Measurements from ENCODE around the gene INHBC.

The INHBC gene

DNA sequence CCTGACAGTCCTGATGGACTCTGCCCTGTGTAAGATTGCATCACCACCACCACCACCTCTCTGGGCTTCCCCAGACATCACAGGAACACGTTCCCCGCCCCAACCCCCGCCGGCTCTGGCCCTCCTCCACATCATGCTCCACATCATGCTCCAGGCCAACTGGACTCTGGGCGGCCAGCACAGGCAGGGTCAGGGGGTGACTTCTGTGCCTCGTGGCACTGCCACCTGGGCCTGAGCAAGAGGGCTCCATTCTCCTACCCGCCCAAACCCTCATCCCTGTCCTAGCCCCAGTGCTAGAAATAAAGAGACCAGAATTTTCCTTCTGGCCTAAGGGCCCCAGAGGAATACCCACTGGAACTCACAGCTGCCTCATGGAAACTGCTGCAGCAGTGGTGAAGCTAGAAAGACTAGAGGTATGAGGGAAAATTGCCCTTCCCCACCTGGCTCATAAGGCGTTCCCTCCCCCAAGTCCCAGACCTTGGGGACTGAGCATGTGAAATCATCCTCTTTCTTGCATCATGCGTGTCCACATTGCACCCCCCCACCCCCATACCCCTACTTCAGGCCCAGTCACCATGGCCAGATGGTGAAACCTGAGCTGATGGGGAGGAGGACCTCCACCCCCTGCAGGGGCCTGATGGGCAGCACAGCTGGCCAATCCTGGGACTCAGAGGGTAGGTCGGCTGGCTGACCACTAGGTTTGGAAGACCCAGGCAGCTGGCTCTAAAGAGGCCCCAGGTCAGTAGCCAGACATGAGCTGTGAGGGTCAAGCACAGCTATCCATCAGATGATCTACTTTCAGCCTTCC is 20.2 kb downstream of the INHBC start, which contains the start of gene INHBE (continued):
- TF ChIP-seq ZNF549 (tag by site-specific recombination; IDR thresholded peaks at IDR 0.05), result no peak
- TF ChIP-seq WT1 (tag by site-specific recombination; IDR thresholded peaks at IDR 0.05), result 0 out of 2 replicates have a peak, but pooled peaks have one; percentile 28
- TF ChIP-seq KLF7 (tag by site-specific recombination; IDR thresholded peaks at IDR 0.05; ENCODE audit: borderline replicate concordance), result 0 out of 2 replicates have a peak, but pooled peaks have one; percentile 39
- TF ChIP-seq, protein P1, sequence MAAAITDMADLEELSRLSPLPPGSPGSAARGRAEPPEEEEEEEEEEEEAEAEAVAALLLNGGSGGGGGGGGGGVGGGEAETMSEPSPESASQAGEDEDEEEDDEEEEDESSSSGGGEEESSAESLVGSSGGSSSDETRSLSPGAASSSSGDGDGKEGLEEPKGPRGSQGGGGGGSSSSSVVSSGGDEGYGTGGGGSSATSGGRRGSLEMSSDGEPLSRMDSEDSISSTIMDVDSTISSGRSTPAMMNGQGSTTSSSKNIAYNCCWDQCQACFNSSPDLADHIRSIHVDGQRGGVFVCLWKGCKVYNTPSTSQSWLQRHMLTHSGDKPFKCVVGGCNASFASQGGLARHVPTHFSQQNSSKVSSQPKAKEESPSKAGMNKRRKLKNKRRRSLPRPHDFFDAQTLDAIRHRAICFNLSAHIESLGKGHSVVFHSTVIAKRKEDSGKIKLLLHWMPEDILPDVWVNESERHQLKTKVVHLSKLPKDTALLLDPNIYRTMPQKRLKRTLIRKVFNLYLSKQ (tag by site-specific recombination; IDR thresholded peaks at IDR 0.05; ENCODE audit: borderline replicate concordance), result no peak
- TF ChIP-seq ZNF558 (tag by site-specific recombination; IDR thresholded peaks at IDR 0.05), result no peak
- TF ChIP-seq, protein P2, sequence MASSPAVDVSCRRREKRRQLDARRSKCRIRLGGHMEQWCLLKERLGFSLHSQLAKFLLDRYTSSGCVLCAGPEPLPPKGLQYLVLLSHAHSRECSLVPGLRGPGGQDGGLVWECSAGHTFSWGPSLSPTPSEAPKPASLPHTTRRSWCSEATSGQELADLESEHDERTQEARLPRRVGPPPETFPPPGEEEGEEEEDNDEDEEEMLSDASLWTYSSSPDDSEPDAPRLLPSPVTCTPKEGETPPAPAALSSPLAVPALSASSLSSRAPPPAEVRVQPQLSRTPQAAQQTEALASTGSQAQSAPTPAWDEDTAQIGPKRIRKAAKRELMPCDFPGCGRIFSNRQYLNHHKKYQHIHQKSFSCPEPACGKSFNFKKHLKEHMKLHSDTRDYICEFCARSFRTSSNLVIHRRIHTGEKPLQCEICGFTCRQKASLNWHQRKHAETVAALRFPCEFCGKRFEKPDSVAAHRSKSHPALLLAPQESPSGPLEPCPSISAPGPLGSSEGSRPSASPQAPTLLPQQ (tag by site-specific recombination; IDR thresholded peaks at IDR 0.05), result peak; percentile 75
- TF ChIP-seq ZNF777 (tag by site-specific recombination; IDR thresholded peaks at IDR 0.05; ENCODE audit: borderline replicate concordance), result no peak
- TF ChIP-seq, protein P3, sequence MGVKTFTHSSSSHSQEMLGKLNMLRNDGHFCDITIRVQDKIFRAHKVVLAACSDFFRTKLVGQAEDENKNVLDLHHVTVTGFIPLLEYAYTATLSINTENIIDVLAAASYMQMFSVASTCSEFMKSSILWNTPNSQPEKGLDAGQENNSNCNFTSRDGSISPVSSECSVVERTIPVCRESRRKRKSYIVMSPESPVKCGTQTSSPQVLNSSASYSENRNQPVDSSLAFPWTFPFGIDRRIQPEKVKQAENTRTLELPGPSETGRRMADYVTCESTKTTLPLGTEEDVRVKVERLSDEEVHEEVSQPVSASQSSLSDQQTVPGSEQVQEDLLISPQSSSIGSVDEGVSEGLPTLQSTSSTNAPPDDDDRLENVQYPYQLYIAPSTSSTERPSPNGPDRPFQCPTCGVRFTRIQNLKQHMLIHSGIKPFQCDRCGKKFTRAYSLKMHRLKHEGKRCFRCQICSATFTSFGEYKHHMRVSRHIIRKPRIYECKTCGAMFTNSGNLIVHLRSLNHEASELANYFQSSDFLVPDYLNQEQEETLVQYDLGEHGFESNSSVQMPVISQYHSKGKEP (tag by site-specific recombination; IDR thresholded peaks at IDR 0.05), result peak; percentile 82
- TF ChIP-seq ZNF146 (tag by site-specific recombination; IDR thresholded peaks at IDR 0.05), result no peak
- TF ChIP-seq, protein P4, sequence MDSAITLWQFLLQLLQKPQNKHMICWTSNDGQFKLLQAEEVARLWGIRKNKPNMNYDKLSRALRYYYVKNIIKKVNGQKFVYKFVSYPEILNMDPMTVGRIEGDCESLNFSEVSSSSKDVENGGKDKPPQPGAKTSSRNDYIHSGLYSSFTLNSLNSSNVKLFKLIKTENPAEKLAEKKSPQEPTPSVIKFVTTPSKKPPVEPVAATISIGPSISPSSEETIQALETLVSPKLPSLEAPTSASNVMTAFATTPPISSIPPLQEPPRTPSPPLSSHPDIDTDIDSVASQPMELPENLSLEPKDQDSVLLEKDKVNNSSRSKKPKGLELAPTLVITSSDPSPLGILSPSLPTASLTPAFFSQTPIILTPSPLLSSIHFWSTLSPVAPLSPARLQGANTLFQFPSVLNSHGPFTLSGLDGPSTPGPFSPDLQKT (IDR thresholded peaks at IDR 0.05; ENCODE audit: borderline replicate concordance, low read depth, low read length), result no peak

DNA sequence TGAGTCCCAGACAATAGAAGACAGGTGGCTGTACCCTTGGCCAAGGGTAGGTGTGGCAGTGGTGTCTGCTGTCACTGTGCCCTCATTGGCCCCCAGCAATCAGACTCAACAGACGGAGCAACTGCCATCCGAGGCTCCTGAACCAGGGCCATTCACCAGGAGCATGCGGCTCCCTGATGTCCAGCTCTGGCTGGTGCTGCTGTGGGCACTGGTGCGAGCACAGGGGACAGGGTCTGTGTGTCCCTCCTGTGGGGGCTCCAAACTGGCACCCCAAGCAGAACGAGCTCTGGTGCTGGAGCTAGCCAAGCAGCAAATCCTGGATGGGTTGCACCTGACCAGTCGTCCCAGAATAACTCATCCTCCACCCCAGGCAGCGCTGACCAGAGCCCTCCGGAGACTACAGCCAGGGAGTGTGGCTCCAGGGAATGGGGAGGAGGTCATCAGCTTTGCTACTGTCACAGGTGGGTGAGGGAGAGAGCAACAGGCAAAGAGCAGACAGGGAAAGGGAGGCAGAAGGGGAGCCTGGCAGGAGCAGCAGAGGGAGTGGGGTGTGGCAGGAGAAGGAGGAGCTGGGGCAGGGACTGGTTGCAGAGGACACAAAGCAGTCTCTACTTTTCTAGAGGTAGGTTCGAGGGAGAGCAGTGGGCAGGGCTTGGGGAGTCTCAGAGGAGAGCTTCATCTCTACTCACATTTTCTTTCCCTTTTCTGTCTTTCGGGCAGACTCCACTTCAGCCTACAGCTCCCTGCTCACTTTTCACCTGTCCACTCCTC is 21.0 kb downstream of the INHBC start:
- Histone ChIP-seq H3K27ac (ENCODE audit: extremely low read depth, low read depth, low read length) (peak overlapping the region; percentile 49; the same call in 1 of the 2 replicates), H3K9me3 (ENCODE audit: control insufficient read depth, insufficient read depth, low read depth, low read length) (no peaks in the 10 kb centered on the region), H3K4me1 (ENCODE audit: control insufficient read depth, insufficient read depth, low read length) (peaks cover 10% of the 10 kb centered on the region), H3K36me3 (ENCODE audit: control insufficient read depth in 2 of 2, insufficient read depth in 1 of 2, low read length in 2 of 2) (no peaks in the 10 kb centered on the region), H3K4me3 (ENCODE audit: low read depth, low read length) (no peak overlapping the region)
- CTCF ChIA-PET, result interaction anchor here (0.6 to 9.7 kb wide), 35 partner anchors 9 to 304 kb away, joined by 3 to 219 read pairs (median 5); partner anchors contain the start of genes INHBC, NXPH4 and SHMT2
- POLR2A ChIA-PET, result interaction anchor here (0.5 to 1.4 kb wide), 11 partner anchors 13 to 226 kb away, joined by 3 to 10 read pairs (median 4); partner anchors contain the start of gene SHMT2
- no peak for TF ChIP-seq ZNF155 (tag by site-specific recombination; IDR thresholded peaks at IDR 0.05)
- TF ChIP-seq, protein P5, sequence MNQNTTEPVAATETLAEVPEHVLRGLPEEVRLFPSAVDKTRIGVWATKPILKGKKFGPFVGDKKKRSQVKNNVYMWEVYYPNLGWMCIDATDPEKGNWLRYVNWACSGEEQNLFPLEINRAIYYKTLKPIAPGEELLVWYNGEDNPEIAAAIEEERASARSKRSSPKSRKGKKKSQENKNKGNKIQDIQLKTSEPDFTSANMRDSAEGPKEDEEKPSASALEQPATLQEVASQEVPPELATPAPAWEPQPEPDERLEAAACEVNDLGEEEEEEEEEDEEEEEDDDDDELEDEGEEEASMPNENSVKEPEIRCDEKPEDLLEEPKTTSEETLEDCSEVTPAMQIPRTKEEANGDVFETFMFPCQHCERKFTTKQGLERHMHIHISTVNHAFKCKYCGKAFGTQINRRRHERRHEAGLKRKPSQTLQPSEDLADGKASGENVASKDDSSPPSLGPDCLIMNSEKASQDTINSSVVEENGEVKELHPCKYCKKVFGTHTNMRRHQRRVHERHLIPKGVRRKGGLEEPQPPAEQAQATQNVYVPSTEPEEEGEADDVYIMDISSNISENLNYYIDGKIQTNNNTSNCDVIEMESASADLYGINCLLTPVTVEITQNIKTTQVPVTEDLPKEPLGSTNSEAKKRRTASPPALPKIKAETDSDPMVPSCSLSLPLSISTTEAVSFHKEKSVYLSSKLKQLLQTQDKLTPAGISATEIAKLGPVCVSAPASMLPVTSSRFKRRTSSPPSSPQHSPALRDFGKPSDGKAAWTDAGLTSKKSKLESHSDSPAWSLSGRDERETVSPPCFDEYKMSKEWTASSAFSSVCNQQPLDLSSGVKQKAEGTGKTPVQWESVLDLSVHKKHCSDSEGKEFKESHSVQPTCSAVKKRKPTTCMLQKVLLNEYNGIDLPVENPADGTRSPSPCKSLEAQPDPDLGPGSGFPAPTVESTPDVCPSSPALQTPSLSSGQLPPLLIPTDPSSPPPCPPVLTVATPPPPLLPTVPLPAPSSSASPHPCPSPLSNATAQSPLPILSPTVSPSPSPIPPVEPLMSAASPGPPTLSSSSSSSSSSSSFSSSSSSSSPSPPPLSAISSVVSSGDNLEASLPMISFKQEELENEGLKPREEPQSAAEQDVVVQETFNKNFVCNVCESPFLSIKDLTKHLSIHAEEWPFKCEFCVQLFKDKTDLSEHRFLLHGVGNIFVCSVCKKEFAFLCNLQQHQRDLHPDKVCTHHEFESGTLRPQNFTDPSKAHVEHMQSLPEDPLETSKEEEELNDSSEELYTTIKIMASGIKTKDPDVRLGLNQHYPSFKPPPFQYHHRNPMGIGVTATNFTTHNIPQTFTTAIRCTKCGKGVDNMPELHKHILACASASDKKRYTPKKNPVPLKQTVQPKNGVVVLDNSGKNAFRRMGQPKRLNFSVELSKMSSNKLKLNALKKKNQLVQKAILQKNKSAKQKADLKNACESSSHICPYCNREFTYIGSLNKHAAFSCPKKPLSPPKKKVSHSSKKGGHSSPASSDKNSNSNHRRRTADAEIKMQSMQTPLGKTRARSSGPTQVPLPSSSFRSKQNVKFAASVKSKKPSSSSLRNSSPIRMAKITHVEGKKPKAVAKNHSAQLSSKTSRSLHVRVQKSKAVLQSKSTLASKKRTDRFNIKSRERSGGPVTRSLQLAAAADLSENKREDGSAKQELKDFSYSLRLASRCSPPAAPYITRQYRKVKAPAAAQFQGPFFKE (tag by site-specific recombination; IDR thresholded peaks at IDR 0.05; ENCODE audit: borderline replicate concordance), result peak; percentile 36; the same call in 1 of the 2 replicates
- TF ChIP-seq SCRT1 (tag by site-specific recombination; IDR thresholded peaks at IDR 0.05; ENCODE audit: borderline replicate concordance), result peak; percentile 98
- TF ChIP-seq KLF1 (tag by site-specific recombination; IDR thresholded peaks at IDR 0.05), result peak; percentile 35; the same call in 1 of the 2 replicates
- TF ChIP-seq ZNF302 (tag by site-specific recombination; IDR thresholded peaks at IDR 0.05; ENCODE audit: low read depth), result no peak
- peak; percentile 36; the same call in 1 of the 2 replicates for TF ChIP-seq KLF9 (tag by site-specific recombination; IDR thresholded peaks at IDR 0.05; ENCODE audit: low read depth)
- TF ChIP-seq IKZF3 (tag by site-specific recombination; IDR thresholded peaks at IDR 0.05), result no peak
- TF ChIP-seq ZNF501 (tag by site-specific recombination; IDR thresholded peaks at IDR 0.05), result no peak
- TF ChIP-seq ZNF514 (tag by site-specific recombination; IDR thresholded peaks at IDR 0.05), result no peak
